DMS114 treated with DMSO at 0.1 percent for 48 hours (cell line): Measurements from ENCODE around the gene TFAP2E.

Experiments used
- DNase-seq: peaks from one replicate; lab custom pipeline; 2025; ENCODE audit not compliant: unreplicated experiment; lab: John Stamatoyannopoulos, UW

The TFAP2E gene

DNA sequence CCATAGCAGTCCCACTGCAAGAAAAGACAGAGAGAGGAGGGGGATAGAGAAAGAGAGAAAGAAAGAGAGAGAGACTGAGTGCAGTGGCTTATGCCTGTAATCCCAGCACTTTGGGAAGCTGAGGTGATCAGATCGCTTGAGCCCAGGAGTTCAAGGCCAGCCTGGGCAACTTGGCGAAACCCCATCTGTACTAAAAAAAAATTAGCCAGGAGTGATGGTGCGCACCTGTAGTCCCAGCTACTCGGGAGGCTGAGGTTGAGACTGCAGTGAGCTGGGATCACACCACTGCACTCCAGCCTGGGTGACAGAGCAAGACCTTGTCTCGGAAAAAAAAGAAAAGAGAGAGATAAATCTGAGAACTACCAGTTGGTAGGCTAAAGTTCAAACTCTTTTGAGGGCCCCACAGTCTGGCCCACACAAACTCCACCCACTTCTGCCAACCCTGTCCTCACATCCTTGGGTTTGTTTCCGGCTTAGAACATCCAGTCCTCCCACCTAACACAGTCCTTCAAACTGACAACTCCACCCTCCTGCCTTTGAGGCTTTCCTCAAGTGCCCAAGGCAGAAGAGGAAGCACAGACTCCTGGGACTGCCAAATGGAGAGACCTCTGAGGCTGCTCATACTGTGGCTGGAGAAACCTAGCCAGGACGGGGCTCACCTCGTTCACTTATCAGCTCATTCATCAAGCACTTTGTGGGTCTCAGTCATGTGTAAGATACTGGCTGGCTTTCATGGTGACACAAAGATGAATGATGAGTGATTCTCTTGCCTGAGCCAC, 20.1 kb downstream of the TFAP2E start:
- DNase-seq, result no peak

- DNase-seq, result no peak
Observed at GRCh38 chr1:35594005-35594760, 21.1 kb downstream of the TFAP2E start.

- DNase-seq, result no peak
Observed at GRCh38 chr1:35595684-35596083, 22.6 kb downstream of the TFAP2E start.

DNA sequence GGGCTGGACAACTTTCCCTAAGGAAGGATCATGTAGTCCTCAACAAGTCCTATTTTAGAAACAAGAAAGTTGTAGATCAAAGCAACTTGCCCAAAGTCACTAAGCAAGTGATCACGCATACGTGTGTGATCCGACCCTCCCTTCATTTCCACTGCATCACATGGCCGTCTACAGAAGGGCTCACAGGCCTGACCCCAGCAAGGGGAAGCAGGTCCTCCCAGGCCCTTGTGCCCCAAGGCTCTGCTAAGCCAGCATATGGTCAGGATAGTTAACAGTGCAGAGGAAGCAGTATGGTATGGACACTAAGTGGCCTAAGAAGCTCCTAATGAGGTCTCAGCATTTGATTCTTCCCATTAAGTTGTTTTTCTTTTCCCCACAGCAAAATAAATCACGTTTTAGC, 24.8 kb downstream of the TFAP2E start:
- DNase-seq, result no peak

DNA sequence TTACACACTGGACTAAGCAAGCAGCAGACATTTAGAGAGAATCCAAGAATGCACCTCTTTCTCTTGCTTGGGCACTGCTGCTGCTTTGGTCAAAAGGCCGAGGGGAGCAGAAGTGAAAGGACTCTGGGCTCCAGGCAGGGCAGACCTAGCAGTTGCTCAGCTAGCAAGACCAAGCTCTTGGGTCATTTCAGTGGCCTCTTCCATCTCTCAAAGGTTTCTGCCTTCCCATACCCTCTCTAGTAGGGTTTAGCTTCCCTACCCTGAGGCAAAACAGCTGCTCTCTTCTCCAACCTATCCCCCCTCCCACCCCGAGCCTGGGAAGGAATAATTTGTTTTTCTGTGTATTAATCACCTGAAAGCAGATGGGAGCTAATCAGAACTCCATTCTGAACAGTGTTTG, 25.8 kb downstream of the TFAP2E start:
- DNase-seq, result no peak

DNA sequence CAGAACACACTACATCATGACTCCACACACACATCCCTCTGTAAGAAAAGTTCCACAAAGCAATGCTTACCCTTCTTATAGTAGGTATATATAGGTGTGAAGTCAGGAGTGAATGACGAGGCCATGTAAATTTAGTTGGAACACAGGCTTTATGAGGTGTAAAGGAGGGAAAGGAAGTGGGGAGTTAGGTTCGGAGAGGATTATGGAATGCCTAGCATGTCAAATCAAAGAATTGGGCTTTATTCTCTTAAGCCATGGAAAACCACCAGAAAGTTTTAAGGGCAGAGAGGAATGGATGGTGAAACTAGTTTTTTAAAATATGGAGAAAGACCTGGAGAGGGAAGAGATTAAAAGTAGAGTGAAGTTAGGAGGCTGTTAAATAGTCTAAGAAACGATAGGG, 26.3 kb downstream of the TFAP2E start:
- DNase-seq, result no peak

- no peak for DNase-seq
Observed at GRCh38 chr1:35600593-35600992, 27.5 kb downstream of the TFAP2E start.

DNA sequence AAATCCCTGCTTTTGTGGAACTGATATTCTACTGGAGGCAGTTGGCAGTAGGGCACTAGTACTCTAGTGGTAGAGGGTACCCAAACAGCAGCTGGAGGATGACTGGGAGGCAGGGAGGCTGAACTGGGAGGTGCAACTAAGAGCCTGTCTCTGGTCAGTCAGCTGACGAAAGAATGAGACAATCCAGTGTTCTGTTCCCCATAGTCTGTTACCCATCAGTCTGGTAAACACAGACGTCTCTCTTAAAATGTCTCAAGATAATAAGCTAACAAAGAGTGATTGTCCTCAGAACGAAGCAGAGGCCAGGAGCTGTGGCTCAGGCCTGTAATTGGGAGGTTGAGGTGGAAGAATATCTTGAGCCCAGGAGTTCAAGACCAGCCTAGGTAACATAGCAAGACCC, 30.4 kb downstream of the TFAP2E start:
- no peak for DNase-seq

- no peak for DNase-seq
Observed at GRCh38 chr1:35603941-35604340, 30.8 kb downstream of the TFAP2E start.

GRCh38 chr1:35605071-35605866, 32.2 kb downstream of the TFAP2E start:
- no peak for DNase-seq

- DNase-seq, result no peak
Observed at GRCh38 chr1:35605867-35606182, 32.7 kb downstream of the TFAP2E start.

- DNase-seq, result no peak
Observed at GRCh38 chr1:35611655-35612054, 38.5 kb downstream of the TFAP2E start.

- no peak for DNase-seq
Observed at GRCh38 chr1:35615440-35615839, 42.3 kb downstream of the TFAP2E start.

DNA sequence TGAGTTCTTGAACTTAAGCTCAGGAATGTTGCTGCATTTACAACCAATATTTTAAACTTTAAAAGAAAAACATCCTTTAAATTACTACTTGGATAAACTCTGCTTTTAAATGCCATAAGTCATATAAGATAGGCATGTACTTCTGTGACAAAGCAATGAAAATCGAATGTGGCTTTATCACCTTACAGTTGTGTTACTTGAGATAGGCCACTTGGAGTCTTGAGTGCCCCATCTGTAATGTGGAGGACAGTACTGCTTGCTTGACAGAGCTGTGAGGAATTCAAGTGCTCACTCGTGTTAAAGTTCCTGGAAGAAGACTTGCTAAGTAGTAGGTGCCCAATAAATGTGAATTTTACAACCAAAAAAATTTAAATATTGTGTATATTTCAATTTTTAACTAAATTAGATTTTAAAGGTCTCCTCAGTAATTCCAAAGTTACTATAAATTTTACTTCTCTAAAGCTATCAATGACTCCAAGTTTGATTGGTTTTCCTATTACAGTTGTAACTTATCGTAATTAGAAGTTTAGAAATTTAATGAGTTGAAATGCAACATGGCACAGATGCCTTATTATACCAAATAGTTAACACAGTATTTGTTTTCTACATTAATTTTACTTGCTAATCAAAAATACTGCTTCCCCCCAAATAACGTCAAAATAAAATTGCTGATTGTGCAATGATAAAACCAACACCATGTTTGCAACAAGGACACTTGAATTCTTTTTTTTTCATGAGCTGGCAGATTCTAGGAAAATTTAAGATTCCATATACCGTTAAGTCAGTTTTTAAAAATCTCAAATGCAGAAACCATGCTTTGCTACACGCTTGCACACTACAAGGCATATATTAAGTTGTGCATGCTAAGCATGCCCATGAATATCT, 46.4 kb downstream of the TFAP2E start:
- DNase-seq, result no peak

DNA sequence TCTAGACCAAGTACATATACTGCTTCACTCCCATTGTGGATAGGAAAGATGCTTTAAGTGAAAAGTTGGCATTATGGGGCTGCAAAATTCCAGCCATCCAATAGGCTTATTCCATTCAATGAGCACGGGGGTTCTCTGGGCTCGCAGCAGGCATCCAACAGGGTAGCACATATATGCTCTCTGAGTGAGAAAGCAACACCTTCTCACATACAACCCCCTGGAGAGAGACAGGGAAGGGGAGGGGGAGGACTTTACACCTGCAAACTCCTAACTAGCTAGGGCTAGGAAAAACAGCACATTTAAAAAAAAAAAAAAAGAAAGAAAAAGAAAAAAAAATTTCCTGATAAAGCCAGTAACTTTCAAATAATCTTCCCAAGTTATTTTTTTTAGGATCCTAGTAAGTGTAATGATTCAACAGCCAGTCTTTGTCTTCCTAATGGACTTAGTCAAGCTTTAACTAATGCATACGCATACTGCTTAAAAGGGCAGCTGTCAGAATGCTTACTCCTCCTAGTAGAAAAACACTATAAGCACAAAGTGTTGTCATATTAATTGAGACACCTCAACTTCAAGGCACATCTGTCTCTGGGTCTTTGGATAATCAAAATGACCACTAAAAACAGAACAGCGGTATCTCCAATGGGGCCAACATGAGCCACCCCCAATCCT, 49.5 kb downstream of the TFAP2E start:
- DNase-seq, result no peak

- DNase-seq, result no peak
Observed at GRCh38 chr1:35623832-35624231, 50.7 kb downstream of the TFAP2E start.

- no peak for DNase-seq
Observed at GRCh38 chr1:35629051-35629450, 55.9 kb downstream of the TFAP2E start.

DNA sequence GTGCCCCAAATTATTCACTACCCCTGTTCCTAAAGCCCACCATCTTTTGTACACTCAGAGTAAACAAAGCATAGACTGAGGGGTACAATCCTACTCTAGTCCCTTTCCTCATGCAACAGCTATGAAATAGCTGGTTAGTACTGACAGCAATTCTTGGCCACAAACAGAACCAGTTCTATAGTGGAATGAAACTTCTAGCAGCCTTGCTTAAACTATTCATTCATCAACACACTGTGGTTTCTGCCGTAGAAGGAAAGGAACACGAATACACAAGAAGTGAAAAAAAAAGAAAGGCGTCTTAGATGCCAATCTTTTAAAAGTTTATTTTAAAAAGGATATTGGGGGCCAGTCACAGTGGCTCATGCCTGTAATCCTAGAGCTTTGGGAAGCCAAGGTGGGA, 58.3 kb downstream of the TFAP2E start:
- no peak for DNase-seq

DNA sequence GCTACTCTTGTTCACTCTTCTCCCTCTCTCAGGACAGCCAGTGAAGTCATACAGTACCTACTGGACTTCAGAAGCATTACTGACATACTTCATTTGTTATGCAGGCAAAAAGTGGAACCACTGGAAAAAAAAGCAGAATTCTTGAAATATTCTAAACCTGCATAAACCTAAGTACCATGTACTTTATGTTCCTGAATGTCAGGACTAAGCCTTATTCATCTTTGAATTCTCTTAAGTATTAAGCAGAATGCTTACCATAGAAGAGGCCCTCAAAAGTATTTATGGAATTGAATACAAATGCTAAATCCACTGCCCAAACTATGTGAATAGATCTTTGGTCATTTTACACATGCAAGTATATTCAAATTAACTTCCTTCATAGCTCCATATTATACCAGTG, 60.4 kb downstream of the TFAP2E start:
- no peak for DNase-seq

- DNase-seq, result no peak
Observed at GRCh38 chr1:35637401-35637809, 64.3 kb downstream of the TFAP2E start.
